GM21737 (cell line): ENCODE measurements around the gene CKB.
A peak's percentile ranks its signal among the peaks of the same experiment; 100 is the strongest.

Experiments used
- ATAC-seq: cut with Tn5 transposase; IDR thresholded peaks from one replicate; pipeline ENCODE4 v1.9.1; 2021; ENCODE audit warnings: mild to moderate bottlenecking, moderate library complexity; ENCODE audit not compliant: unreplicated experiment

Gene CKB

DNA sequence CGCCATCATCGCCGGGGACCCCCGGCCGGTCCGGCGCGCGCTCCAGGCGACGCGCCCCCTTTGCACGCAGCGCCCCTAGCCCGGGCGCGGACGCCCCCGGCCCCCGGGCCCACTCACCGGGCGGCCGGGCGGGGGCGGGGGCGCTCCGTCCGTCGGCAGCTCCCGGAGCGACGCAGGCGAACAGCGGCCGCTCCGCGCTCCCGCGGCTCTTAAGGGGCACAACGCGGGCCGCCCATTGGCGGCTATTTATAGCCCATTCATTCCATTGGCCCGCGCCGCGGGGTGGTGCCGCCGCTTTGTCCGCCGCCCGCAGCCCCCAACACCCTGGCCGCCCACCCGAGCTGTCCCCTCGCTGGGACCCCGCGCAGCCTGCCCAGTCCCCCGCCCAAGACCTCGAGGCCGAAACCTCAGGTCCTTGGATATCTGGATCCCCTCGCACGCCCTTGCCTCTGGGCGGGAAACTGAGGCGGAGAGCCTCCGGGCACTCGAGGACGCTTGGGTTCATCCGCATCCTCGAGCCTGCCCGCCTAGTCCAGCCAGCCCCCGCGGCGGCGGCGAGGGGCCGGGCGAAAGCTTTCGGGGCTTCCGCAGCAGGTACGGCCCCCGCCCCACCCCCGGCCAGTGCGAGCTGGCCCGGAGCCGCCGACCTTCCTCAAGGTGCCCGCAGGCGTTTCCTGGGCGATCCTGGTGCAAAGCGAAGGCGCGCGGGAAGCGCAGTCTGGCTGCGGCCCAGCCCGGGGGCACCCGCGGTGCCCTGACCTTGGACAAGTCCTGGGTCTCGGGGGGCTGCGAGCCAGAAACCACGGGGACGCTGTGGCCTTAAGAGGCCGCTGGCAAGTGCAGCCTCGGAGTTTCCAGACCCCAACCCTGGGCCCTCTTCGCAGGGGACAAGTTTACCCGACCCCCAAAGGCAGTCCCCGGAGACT is at the start of gene CKB:
Gene CKB, minus strand, starts transcription at position 182 of the 926 bp plus-strand sequence. CDS start 337 bp downstream, outside the sequence.
- ATAC-seq: no peak

DNA sequence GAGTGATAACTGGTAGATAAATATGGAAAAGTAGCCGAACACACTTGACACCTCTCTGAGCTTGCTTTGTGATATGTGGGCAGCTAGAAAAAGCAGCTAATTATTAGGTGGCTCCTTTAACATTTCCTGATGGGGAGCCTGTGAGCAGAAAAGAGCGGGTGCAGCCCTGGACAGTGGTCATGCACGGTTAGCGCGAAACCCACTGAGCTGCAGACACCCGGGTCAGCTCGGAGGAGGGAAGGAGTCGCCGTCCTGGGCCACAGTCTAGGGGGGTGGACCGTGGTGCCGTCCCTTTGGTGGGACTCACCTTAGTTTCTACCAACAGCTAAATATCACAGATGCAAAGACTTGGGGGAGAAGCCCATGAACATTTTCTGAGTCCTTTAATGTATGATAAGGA is 46.8 kb upstream of the CKB start:
- no peak for ATAC-seq

GRCh38 chr14:103568952-103569351 is 46.3 kb upstream of the CKB start:
- no peak for ATAC-seq

DNA sequence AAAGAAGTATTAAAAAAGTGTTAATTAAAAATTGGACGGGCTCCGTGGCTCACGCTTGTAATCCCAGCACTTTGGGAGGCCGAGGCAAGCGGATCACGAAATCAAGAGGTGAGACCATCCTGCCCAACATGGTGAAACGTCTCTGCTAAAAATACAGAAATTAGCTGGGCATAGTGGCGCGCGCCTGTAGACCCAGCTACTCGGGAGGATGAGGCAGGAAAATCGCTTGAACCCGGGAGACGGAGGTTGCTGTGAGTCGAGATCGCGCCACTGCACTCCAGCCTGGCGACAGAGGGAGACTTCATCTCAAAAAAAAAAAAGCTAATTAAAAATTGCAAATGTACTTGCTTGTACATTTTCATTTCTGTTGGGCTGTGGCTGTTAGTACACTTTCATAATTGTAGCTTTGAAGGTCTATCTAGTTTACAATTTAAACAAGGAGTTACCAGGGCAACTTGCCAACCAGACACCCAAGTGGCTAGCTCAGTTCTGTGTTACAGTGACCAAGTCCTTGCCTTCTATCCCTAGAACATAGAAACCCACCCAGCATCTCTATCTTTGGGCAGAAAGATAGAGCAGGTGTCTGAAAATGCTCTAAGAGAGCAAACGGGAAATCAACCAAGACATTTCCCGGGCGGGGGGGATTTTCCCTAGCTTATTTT is 41.3 kb upstream of the CKB start:
- ATAC-seq: no peak

GRCh38 chr14:103563226-103563620 is 40.6 kb upstream of the CKB start:
- no peak for ATAC-seq

DNA sequence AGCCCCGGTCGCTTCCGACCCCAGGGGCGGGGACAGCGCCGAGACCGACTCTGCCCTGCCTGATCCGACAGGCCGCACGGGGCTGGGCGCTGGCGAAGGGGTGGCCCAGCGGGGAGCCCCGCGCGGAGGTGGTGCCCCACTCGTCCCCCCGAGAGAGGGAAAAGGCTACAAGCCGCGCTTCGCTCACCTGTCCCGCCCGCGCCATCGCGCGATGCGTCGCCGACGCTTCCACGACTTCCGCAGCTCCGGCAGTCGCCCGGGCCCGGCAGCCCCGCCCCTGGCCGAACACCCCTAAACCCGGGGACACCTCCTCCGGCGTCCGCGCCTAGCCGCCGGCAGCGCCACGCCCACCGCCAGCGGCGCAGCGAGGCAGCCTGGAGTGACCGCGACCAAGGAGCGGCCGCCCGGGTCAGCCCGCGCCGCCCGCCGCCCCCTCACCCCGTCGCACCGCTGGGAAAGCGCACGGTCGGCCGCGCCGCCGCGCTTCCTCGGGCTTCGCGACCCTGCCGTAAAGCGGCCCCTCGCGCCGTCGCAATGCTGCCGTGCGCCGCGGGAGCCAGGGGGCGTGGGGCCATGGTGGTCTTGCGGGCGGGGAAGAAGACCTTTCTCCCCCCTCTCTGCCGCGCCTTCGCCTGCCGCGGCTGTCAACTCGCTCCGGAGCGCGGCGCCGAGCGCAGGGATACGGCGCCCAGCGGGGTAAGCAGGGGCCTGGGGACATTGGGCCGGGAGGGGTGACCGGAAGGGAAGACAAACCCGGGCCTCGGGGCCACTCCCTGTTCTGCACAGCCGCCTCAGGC is 40.0 kb upstream of the CKB start, which contains the start of the genes BAG5 and COA8:
Gene BAG5, minus strand, starts transcription at position 229 of the 797 bp plus-strand sequence. CDS start 1,493 bp downstream, outside the sequence.
Gene COA8, plus strand, starts transcription at position 532 of the 797 bp plus-strand sequence. Its CDS starts 42 bp downstream, at position 574.
- peak; percentile 65 for ATAC-seq

- ATAC-seq: no peak
These were observed 39.5 kb upstream of the CKB start for GRCh38 chr14:103562179-103562428.

DNA sequence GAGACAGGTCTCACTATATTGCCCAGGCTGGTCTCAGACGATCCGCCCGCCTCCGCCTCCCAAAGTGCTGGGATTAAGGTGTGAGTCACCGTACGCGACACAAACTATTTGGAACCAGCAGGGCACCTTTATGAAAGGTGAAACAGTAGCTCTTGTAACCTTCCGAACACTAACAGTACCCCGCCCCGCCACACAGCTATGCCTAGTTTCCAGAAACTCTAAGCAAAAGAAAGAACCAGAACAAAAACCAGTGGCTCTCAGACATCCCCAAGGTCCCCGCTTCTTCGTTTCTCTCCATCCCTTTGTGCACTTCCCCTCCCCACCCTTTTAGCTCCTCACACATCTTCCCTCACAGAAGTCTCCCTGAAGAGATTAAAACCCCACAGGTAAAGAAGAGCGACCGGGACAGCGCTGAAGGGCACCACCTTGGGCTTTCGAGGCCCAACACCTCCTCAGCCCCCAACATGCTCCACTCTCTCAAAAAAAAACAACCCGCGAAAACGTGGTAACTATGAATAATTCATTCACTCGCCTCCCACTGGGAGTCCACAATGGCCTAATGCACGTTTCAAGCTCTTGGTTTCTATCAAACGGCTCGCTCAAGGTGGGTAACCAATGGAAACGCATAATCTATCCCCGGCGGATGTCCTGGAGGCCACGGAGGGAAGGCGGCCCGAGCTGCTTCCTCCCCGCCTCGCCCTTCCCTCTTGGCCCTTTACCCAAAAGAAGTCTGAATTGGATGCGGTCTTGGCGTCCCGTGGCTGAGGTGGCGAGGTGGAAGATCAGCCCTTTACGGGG is 39.0 kb upstream of the CKB start:
- peak; percentile 22 for ATAC-seq

DNA sequence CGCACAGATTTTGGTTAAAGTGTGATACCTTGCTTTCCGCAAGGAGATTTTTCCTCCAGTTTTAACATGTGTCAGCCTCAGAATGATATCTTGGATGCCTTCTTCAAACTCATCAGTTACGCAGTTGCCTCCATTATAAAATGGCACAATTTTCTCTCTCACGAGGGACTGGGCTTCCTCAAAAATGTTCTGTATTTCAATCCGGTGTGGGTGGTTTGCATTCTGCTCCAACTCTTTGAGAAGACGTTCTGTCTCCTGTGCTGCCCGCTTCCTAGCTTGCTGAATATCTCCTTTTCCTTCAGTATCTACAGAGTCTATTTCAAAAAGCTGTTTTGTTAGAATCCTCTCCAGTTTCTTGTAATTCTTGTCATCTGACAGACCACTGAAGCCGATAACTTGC is 38.1 kb upstream of the CKB start:
- no peak for ATAC-seq

DNA sequence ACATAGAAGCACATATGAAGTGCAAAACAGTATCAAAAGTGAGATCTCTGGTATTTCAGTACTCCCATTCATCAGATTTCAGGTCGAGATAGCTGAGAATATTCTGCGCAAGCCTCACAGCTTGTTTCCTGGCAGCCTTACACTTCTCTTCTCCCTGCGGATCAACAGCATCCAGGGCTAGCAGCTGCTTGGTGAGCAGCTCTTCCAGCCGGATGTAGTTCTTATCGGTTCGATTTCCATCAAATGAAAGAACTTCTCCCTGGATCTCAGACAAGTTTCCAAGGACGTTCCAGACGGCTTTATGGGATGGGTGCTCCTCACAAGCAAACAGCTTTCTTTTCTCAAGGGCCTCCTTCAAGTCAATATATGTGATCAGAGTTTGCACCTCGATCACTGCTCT is 37.1 kb upstream of the CKB start:
- no peak for ATAC-seq

DNA sequence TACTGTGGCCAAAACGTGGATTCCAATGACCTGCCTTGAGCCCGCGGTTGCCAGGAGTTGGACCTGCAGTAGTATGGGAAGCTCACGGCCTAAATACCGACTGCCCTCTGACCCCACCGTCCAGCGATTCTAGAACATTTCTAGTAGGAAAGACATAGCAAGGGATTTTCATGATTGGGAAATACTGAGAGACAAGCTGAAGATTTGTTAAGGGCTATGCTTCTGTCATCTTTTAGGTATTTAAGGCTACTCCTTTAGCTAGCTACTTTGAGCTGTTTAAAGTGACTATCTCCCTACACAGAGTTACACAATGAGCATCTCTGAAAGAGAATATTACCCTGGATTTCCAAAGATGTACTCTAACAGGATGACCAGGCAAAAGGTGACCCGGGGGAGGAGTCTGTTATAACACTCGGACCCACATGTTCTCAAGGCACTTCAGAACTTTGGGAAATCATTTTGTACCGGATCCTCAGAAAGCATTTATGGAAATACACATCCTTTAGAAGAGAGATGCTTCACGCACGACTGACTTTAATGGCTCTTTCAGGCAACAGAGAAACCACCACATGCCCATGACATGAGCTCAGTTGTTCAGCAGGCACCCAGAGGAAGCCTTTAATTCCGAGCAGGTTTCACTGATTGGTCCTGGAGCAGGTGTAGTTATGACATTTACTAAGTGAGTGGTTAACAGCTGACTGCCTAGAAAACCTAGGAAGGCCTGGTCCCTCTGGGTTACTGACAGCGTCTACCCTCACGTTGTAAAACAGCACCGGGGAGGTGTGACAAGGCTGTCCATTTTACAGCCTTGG is 35.6 kb upstream of the CKB start:
- no peak for ATAC-seq

GRCh38 chr14:103556946-103557758 is 34.5 kb upstream of the CKB start:
- no peak for ATAC-seq

DNA sequence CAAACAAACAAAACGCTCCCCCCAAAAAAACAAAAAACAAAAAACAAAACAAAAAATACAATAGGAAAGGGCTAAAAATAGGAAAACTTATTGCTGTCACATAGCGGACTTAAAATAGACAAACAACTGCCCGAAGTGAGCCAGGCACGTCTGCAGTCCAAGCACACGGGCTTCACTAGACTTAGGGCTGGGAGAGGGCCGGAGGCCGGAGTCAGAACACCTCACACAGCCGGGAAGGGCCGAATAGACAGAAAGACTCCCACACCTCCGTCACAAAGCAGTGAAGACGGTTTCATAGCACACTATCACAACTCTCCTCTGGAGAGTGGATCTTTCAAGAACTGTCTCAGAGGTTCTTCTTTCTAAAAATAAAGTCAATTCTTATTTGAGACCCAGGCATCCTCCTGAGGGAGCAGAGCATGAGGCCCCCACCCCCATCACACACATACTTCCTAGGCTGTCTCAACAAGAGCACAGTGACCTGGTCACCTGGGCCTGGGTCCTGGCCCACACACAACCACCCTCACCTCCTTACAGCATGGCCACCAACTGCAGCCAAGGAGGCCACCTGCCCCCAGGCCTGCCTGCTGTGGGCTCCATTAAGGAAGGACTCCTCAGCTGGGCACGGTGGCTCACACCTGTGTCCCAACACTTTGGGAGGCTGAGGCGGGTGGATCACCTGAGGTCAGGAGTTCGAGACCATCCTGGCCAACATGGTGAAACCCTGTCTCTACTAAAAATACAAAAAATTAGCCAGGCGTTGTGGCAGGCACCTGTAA is 33.1 kb upstream of the CKB start:
- no peak for ATAC-seq

DNA sequence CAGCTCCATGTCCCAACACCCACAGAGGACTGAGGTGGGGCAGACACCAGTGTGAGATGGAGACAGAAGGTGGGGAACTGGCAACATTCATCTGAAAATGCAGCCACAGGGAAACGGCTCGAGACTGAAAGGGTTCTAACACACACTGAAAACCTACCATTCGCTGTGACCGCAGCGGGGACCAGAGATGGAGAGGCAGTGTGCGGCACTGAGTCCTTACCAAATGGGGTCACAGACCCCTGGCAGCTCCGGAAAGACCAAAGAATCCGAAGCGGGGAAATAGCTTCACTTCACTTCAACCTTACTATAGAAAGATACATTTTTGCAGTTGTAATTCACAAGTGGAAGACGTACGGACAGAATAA is 30.2 kb upstream of the CKB start:
- ATAC-seq: no peak

- no peak for ATAC-seq
These were observed 29.6 kb upstream of the CKB start for GRCh38 chr14:103552011-103552845.

DNA sequence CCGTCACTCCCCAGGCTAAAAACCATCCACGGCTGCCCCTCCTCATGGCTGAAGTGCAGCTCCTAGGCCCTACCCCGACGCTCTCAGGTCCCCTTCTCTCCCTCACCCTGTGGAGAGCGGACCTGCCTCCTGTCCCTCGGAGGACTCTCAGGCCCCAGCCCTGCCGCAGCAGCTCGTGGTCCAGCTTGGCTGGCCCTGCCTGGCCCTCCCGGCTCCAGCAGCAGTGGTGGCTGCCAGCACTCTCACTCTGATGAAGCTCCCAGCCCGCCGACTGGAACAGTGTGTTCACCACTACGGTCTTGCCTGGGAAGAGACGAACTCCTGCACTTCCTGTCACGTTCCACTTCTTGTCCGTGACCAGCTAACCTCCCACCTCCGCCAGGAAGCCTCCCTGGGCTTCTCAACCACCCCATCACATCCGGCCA is 28.7 kb upstream of the CKB start:
- no peak for ATAC-seq
